ENCODE data around the gene NR2C2. TPM values are rescaled to one million over a fixed set of nuclear protein-coding genes. Genes with fewer than 3 reads are reported as not detected.

The NR2C2 gene
- total and polyA plus RNA-seq, 8 donors, result 37.7 to 65.4 (median 55.8) TPM

DNA sequence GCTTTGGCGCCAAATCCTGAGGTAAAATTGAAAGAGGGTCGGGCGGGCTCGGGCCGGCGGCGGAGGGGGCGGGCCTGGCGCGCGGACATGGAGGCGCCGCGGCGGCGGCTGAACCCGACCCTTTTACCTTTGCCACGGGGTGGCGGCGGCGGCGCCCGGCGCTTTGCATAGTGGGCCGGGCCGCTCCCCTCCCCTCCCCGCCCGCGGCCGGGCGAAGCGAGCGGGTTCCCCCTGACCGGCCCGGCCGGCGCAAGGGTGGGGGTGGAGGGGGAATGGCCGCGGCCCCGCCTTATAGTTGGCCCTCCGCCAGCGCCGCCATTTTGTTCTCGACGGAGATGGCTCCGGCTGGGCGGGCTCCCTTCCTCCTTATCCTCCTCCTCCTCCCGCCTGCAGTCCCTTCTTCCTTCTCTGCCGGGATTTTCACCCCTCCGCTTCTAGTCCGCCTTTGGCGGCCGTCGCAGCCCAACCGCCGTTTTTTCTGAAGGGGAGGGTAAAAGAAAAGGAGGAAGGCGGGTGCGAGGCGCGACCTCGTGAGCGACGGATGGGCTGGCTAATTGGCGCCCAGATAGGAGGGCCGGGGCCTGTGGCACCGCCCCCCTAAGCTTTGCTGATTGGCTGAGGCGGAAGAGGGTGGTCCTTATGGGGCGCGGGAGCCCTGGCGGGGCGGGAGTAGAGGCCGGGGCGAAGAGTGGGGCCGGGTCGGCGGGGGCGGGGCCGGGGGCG, 664 bp downstream of the NR2C2 start:
- peak overlapping the region; percentile 97 to 99 for H3K27ac ChIP-seq
- TF ChIP-seq, protein P1, sequence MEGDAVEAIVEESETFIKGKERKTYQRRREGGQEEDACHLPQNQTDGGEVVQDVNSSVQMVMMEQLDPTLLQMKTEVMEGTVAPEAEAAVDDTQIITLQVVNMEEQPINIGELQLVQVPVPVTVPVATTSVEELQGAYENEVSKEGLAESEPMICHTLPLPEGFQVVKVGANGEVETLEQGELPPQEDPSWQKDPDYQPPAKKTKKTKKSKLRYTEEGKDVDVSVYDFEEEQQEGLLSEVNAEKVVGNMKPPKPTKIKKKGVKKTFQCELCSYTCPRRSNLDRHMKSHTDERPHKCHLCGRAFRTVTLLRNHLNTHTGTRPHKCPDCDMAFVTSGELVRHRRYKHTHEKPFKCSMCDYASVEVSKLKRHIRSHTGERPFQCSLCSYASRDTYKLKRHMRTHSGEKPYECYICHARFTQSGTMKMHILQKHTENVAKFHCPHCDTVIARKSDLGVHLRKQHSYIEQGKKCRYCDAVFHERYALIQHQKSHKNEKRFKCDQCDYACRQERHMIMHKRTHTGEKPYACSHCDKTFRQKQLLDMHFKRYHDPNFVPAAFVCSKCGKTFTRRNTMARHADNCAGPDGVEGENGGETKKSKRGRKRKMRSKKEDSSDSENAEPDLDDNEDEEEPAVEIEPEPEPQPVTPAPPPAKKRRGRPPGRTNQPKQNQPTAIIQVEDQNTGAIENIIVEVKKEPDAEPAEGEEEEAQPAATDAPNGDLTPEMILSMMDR (IDR thresholded peaks at IDR 0.05), result no peak
- no peaks in the 10 kb centered on the region for H3K27me3 ChIP-seq
- H3K4me1 ChIP-seq, result peaks cover 16 to 39% of the 10 kb centered on the region in 2 donors
- DNase-seq, result peak; percentile 98 to 99 (median 98)
- intact Hi-C loops (cut with DNase I), result no loop called here
- no peaks in the 10 kb centered on the region for H3K9me3 ChIP-seq
- ATAC-seq, result peak; percentile 97
- peak overlapping the region; percentile 81 for H3K4me3 ChIP-seq
- peaks cover 0 to 26% of the 10 kb centered on the region in 2 donors for H3K36me3 ChIP-seq

DNA sequence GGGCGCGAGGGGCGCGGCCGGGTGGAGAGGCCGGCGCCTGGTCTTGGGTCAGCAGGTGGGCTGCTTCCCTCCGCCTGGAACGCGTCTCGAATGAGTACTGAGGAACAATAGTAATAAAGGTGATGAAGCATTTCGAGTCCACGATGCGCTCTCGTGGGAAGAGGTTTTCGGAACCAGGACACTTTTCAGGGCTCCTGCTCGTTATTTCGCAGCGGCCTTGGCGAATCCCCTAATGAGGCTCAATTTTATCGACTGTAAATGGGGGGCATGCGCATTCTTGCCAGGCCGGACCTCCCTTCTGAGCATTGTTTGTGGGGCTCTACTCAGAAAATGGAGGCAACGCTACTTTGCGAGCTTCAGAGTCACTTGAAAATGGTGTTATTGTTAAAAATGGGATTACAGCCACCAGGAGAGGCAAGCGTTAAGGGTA, 1.2 kb downstream of the NR2C2 start:
- TF ChIP-seq, protein P1 (IDR thresholded peaks at IDR 0.05), result no peak
- no peaks in the 10 kb centered on the region for H3K27me3 ChIP-seq
- DNase-seq (no peak), ATAC-seq (no peak)
- no peaks in the 10 kb centered on the region for H3K9me3 ChIP-seq
- H3K27ac ChIP-seq, result peak overlapping the region; percentile 97 to 99
- H3K4me3 ChIP-seq, result peak overlapping the region; percentile 81
- intact Hi-C loops (cut with DNase I), result no loop called here
- peaks cover 0 to 20% of the 10 kb centered on the region in 2 donors for H3K36me3 ChIP-seq
- peaks cover 16 to 39% of the 10 kb centered on the region in 2 donors for H3K4me1 ChIP-seq

DNA sequence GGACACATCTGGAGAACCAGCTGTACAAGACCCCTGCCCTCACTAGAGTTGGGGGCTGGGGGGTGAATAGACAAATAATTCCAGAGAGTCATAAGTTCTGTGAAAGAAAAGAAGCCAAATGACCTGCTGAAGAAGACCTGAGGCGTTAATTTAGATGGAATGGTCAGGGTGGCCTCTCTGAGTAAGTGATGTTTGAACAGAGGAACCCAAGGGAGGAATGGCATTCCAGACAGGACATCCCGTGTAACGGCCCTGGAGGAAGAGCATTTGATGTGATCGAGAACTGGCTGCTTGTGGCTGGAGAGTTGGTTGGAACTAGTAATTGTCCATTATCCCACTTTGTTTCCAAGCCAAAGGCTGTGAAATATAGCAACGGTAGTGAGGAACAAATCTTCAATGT, 1.7 kb downstream of the NR2C2 start:
- Histone ChIP-seq H3K4me1 (peaks cover 16 to 39% of the 10 kb centered on the region in 2 donors), H3K4me3 (peak overlapping the region; percentile 81), H3K27me3 (no peaks in the 10 kb centered on the region), H3K9me3 (no peaks in the 10 kb centered on the region), H3K27ac (peak overlapping the region; percentile 97 to 99), H3K36me3 (peaks cover 0 to 15% of the 10 kb centered on the region in 2 donors)
- no peak for DNase-seq
- TF ChIP-seq, protein P1 (IDR thresholded peaks at IDR 0.05), result no peak
- intact Hi-C loops (cut with DNase I), result no loop called here
- no peak for ATAC-seq

DNA sequence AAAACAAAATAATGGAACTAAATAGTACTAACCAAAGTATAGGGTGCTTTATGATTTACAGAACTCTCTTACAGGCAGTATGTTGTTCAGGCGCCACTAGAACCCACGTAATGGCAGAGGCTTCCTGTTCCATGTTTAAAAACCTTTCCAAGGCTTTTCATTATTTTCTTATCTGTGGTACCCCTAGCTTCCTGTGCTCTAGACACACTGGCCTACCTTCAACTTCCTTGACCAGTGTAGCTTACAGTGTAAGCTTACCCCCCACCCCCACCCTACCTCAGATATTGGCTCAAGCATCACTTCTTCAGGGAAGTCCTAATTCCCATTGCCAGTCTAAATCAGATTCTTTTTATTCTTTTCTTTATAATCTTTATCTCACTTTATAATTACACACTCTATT, 2.9 kb downstream of the NR2C2 start:
- Histone ChIP-seq H3K27ac (peak overlapping the region in 1 of 2 donors; percentile 99), H3K36me3 (peaks cover 0 to 3% of the 10 kb centered on the region in 2 donors)
- DNase-seq, result no peak

DNA sequence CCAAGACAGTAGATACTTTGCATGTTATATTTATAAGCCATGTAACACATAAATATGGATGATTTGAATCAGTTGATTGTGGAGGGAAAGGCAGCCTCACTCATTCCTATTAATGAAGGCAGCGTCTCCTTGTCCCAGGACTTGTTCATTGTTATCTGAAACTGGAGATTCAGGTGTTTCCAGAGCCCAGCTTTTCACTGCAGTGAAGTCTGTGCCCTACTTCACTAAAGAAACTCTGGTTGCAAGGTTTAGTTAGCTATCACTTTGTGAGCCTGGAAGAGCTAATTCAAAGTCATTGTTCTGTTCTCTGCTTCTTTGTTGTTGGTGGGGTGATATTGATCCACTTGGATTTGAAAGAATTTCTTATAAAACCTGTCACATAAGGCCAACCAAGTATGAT, 9.8 kb downstream of the NR2C2 start:
- Histone ChIP-seq H3K36me3 (peaks cover 0 to 5% of the 10 kb centered on the region in 2 donors), H3K27me3 (no peaks in the 10 kb centered on the region), H3K27ac (no peak overlapping the region), H3K4me1 (peaks cover 0 to 34% of the 10 kb centered on the region in 2 donors), H3K4me3 (no peak overlapping the region), H3K9me3 (no peaks in the 10 kb centered on the region)
- TF ChIP-seq, protein P1 (IDR thresholded peaks at IDR 0.05), result no peak
- intact Hi-C loops (cut with DNase I), result no loop called here
- DNase-seq (no peak), ATAC-seq (no peak)

More for the DNA sequence above, 2.9 kb downstream of the NR2C2 start:
- TF ChIP-seq, protein P1 (IDR thresholded peaks at IDR 0.05), result no peak
- H3K4me3 ChIP-seq, result no peak overlapping the region
- ATAC-seq, result no peak
- no peaks in the 10 kb centered on the region for H3K27me3 ChIP-seq
- intact Hi-C loops (cut with DNase I), result no loop called here
- H3K9me3 ChIP-seq, result no peaks in the 10 kb centered on the region
- peaks cover 16 to 35% of the 10 kb centered on the region in 2 donors for H3K4me1 ChIP-seq
